Stimulated activated CD8-positive, alpha-beta memory T cell treated with anti-CD3 and anti-CD28 coated beads, Interleukin-7, amount 100 ng/mL, for 24 hours (primary cell): Measurements from ENCODE around the gene PLAAT2.
"Not testable (repeated sequence)": the region's sequence is repeated elsewhere in the genome, so short reads cannot be mapped to it uniquely, and the experiment has no call there.

Source experiments
- DNase-seq: peaks from one replicate; pipeline ENCODE4 v3.0.0-alpha.2; 2020; ENCODE audit warnings: low read depth

Gene PLAAT2

GRCh38 chr11:63549411-63549810 lies 13.8 kb downstream of the PLAAT2 start:
- no peak for DNase-seq

GRCh38 chr11:63548178-63548577 lies 15.0 kb downstream of the PLAAT2 start:
- no peak for DNase-seq

GRCh38 chr11:63547061-63547460 lies 16.1 kb downstream of the PLAAT2 start:
- DNase-seq, result no peak

- DNase-seq, result no peak
These were observed 19.5 kb downstream of the PLAAT2 start for GRCh38 chr11:63543711-63544110.

- not testable (repeated sequence) for DNase-seq
These were observed 20.7 kb downstream of the PLAAT2 start for GRCh38 chr11:63542506-63542905.

- DNase-seq, result no peak
These were observed 25.7 kb downstream of the PLAAT2 start for GRCh38 chr11:63537293-63538101.

- no peak for DNase-seq
These were observed 26.4 kb downstream of the PLAAT2 start, which contains the start of gene PLAAT4 for GRCh38 chr11:63536669-63537292. Gene PLAAT4, plus strand, starts transcription at chr11:63536808. Its CDS starts 61 bp downstream, at chr11:63536869.

GRCh38 chr11:63535734-63536133 lies 27.4 kb downstream of the PLAAT2 start:
- no peak for DNase-seq

- no peak for DNase-seq
These were observed 28.2 kb downstream of the PLAAT2 start for GRCh38 chr11:63534895-63535461.

- DNase-seq, result no peak
These were observed 29.1 kb downstream of the PLAAT2 start for GRCh38 chr11:63534076-63534475.

GRCh38 chr11:63532799-63533475 lies 30.2 kb downstream of the PLAAT2 start:
- DNase-seq, result no peak

- no peak for DNase-seq
These were observed 31.1 kb downstream of the PLAAT2 start for GRCh38 chr11:63532117-63532516.

- not testable (repeated sequence) for DNase-seq
These were observed 31.9 kb downstream of the PLAAT2 start for GRCh38 chr11:63531074-63531792.

- DNase-seq, result no peak
These were observed 33.2 kb downstream of the PLAAT2 start for GRCh38 chr11:63530021-63530420.

- not testable (repeated sequence) for DNase-seq
These were observed 33.8 kb downstream of the PLAAT2 start for GRCh38 chr11:63529373-63529772.

GRCh38 chr11:63528729-63529278 lies 34.4 kb downstream of the PLAAT2 start:
- not testable (repeated sequence) for DNase-seq

- not testable (repeated sequence) for DNase-seq
These were observed 35.0 kb downstream of the PLAAT2 start for GRCh38 chr11:63528156-63528555.

- DNase-seq, result no peak
These were observed 35.5 kb downstream of the PLAAT2 start for GRCh38 chr11:63527667-63528066.

GRCh38 chr11:63523151-63523550 lies 40.0 kb downstream of the PLAAT2 start:
- DNase-seq, result no peak

- DNase-seq, result no peak
These were observed 41.3 kb downstream of the PLAAT2 start for GRCh38 chr11:63521896-63522295.

GRCh38 chr11:63520606-63521170 lies 42.5 kb downstream of the PLAAT2 start:
- no peak for DNase-seq
